GDM1 (cell line): Measurements from ENCODE around the gene IFTAP.
"Not testable (repeated sequence)": the region's sequence is repeated elsewhere in the genome, so short reads cannot be mapped to it uniquely, and the experiment has no call there.

ENCODE experiments used
- DNase-seq: peaks from one replicate; lab custom pipeline; 2025; lab: John Stamatoyannopoulos, UW

IFTAP gene

GRCh38 chr11:36638556-36638955, 44.3 kb downstream of the IFTAP start:
- no peak for DNase-seq

- no peak for DNase-seq
Measured at GRCh38 chr11:36657610-36658267, 63.4 kb downstream of the IFTAP start.

- DNase-seq, result not testable (repeated sequence)
Measured at GRCh38 chr11:36661359-36661758, 67.1 kb downstream of the IFTAP start.

GRCh38 chr11:36672815-36673450, 78.6 kb downstream of the IFTAP start:
- peak; percentile 5 for DNase-seq

- DNase-seq, result not testable (repeated sequence)
Measured at GRCh38 chr11:36679547-36679946, 85.2 kb downstream of the IFTAP start.

- DNase-seq, result no peak
Measured at GRCh38 chr11:36683818-36684217, 89.5 kb downstream of the IFTAP start.

- no peak for DNase-seq
Measured at GRCh38 chr11:36684840-36685801, 90.8 kb downstream of the IFTAP start.

- DNase-seq, result no peak
Measured at GRCh38 chr11:36688132-36688531, 93.8 kb downstream of the IFTAP start.

GRCh38 chr11:36688571-36689291, 94.4 kb downstream of the IFTAP start:
- no peak for DNase-seq

GRCh38 chr11:36689442-36689841, 95.1 kb downstream of the IFTAP start:
- no peak for DNase-seq

GRCh38 chr11:36692704-36693103, 98.4 kb downstream of the IFTAP start:
- DNase-seq, result no peak

GRCh38 chr11:36693139-36693843, 99.0 kb downstream of the IFTAP start:
- no peak for DNase-seq

- DNase-seq, result no peak
Measured at GRCh38 chr11:36695111-36695510, 100.8 kb downstream of the IFTAP start.

- no peak for DNase-seq
Measured at GRCh38 chr11:36695571-36695970, 101.3 kb downstream of the IFTAP start.

- DNase-seq, result no peak
Measured at GRCh38 chr11:36696550-36696949, 102.2 kb downstream of the IFTAP start.

- DNase-seq, result peak; percentile 63
Measured at GRCh38 chr11:36699271-36699670, 105.0 kb downstream of the IFTAP start.

GRCh38 chr11:36700246-36700645, 105.9 kb downstream of the IFTAP start:
- DNase-seq, result no peak

GRCh38 chr11:36702330-36703054, 108.2 kb downstream of the IFTAP start:
- DNase-seq, result peak; percentile 58

- DNase-seq, result no peak
Measured at GRCh38 chr11:36703055-36703404, 108.7 kb downstream of the IFTAP start.
